Activated CD4-positive, alpha-beta T cell treated with anti-CD3 and anti-CD28 coated beads for 4 hours (primary cell): ENCODE measurements around the gene SELE.

Experiments used
- DNase-seq, 2 donors: peaks; one replicate each; pipeline ENCODE4 v3.0.0-alpha.2; 2020

Gene SELE

DNA sequence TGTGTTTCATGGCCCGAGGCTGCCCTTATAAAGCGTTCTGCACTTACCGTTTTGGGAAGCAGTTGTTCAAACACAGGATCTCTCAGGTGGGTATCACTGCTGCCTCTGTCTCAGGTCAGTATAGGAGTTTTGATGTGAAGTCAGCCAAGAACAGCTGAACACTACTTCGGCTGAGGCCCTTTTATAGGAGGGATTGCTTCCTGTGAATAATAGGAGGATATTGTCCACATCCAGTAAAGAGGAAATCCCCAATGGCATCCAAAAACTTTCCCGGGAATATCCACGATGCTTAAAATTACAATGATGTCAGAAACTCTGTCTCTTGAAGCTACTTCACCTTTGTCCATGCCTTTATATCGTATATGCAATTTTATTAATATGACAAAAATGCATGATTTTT is at the start of gene SELE:
Gene SELE (minus strand): TSS at position 156 of the 400 bp plus-strand sequence. CDS start 467 bp downstream, outside the sequence.
- no peak for DNase-seq

- no peak for DNase-seq
Measured at GRCh38 chr1:169782596-169782995, 48.7 kb upstream of the SELE start.

- DNase-seq = no peak
Measured at GRCh38 chr1:169779970-169780369, 46.1 kb upstream of the SELE start.

DNA sequence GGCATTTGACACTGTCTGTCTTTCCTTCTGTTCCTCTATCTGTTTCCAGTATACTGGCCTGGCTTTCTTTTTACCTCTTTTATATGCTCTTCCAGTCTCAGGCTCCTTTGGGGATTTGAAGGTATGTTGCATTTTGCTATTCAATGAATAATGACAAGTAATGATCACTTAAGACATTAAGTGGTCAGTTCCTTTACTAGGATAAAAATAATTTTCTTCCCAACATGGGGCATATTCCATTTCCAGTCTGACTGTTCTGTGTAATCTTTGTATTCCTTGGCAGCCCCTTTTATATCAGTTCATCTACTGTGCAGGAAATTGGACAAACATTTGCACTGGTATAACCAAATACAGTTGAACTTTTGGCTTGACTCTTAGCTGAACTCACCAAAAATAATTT is 45.3 kb upstream of the SELE start:
- DNase-seq = no peak

DNA sequence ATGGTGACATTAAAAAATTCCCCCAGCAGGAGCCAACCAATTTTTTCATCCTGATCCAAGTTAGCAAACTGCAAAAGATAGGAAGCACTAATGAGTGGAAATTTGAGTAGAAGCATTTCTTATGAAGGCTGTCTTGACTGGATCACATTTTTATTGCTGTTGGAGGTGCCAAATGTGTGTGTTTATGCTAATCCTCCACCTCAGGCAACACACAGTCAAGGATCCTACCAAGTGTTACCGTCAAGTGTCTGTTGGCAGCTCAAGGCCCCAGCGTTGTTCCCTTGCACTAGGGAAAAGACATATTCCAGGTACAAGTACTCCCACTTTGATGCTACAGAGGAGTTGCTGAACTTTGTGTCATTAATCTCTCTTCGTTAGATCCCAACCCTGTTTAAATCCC is 42.6 kb upstream of the SELE start:
- no peak for DNase-seq

DNA sequence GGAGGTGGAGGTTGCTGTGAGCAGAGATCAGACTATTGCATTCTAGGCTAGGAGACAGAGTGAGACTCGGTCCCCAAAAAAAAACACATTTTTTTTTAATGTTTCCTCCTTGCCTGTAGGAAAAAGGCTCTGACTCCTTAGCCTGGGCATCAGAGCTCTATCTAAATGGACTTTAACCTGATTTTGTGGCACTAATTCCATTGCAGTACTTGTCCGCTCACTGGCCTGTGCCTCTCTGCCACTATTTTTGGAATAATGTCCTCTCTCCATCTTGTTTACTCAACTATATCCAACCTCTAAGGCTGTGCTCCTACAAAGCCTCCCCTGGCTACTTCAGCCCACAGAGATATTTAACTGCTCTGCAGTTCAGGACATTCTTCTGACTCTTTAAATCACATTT is 34.3 kb upstream of the SELE start:
- DNase-seq = no peak

DNA sequence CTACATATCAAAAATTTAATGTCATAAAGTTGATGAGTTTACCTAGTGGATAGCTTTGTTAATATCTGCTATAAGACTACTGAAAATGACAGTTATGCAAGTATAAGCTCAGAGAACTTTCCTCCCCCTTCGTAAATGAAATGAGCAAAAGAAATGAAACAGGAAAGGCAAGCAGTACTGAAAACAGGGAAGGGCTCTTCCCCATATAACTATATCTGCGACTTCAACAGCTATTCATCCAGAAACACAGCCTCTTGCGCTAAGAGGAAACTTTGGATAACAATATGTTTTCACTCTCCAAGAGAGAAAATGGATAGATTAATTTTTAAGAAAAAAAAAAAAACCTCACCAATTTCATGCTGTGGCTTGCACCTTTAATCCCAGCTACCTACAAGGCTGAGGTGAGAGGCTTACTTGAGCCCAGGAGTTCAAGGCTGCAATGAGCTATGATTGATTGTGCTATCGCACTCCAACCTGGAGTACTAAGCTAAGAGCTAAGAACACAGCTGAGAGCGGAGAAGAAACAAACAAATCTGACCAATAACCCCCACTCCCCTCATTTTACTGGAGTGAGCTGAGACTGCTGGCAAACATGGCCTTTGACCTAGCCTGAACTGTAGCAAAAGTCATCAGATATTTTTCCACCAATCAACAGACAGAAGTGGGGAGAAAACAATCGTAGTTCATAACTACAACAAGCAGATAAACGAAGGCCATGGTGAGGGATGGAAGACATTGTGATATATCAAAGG is 31.9 kb upstream of the SELE start:
- DNase-seq = no peak

DNA sequence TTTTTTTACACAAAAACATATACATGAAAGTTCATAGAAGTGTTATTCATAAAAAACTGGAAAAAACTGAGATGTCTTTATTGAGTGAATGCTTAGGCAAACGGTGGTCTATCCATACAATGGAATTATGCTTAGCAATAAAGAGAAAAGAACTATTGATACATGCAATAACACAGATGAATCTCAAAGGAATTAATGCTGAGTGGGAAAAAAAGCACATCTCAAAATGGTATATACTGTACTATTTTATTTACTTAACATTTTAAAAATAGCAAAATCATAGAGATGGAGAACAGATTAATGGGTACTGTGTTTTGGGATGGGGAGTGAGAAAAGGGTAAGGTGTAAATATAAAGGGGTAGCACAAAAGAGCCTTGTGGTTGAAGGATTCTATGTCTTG is 31.0 kb upstream of the SELE start:
- no peak for DNase-seq

DNA sequence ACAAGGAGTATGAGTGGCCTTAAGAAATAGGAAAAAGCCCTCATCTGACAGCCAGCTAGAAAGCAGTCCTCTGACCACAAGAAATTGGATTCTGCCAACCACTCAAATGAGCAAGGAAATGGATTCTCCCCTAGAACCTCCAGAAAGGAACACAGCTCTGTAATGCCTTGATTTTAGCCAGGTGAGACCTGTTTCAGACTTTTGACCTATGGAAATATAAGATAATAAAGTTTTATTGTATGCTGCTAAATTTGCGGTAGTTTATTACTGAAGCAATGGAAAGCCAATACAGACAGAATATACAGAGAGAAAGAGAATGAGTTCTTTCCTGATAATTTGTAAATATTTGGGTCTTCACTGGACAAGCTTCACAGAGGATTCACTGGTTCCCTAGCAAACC is 28.8 kb upstream of the SELE start:
- no peak for DNase-seq

- no peak for DNase-seq
Measured at GRCh38 chr1:169759038-169759437, 25.2 kb upstream of the SELE start.

DNA sequence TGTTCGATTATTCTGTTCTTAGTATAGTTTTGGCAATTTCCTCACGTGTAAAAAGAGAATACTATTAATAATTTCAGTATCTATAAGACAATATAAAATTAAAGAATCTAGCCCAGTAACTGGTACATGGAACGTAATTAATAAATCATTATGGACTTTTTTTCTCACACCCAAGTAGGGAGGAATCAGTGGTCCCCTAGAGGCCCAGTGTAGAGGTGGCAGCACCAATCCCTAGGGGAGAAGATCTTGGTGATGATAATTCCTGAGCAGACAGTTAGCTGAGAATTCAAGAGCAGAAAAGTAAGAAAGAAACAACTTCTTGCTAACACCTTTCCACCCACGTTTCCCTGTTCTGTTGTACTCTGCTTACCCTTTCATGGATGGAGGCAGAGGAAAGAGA is 19.7 kb upstream of the SELE start:
- DNase-seq = no peak

- DNase-seq = no peak
Measured at GRCh38 chr1:169750041-169750440, 16.2 kb upstream of the SELE start.

GRCh38 chr1:169746550-169746949 is 12.7 kb upstream of the SELE start:
- DNase-seq = no peak

- no peak for DNase-seq
Measured at GRCh38 chr1:169745015-169745861, 11.4 kb upstream of the SELE start.

- DNase-seq = no peak
Measured at GRCh38 chr1:169741666-169742394, 8.0 kb upstream of the SELE start.

DNA sequence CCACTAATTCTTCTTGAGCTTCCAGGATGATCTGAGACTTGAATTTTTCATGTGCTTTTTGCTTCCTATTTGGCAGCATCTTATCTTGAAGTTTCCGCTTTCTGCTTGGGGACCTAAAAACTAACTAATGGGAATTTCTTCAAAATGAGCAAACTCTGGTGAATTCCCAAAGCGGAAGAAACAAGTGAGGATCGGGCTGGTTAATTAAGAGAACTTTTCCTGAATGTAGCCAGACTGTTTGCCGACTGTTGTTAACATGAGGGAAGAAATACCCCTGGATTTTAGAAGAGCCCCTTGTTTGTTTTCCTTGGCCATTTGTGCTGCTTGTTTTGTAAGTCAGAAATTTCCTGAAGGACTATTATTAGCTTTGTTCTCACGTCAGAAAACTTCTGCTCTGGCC is 6.1 kb upstream of the SELE start:
- no peak for DNase-seq

DNA sequence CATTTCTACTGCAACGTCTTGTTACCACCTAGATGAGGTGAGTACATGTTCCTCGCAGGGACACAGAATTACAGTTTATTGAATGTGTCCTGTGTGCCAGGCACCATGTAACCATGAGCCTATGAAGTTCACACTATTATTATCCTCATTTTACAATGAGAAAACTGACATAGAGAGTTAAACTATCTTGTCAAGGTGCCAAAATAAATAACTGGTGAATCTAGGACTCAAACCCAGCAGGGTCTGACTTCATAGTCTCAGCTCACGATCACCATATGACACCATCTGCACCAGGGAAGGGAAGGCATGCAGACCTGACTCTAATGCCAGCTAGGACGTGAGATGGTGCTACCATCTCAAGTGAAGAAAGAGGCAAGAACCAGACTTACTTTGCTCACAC is 2.4 kb downstream of the SELE start:
- DNase-seq = no peak

DNA sequence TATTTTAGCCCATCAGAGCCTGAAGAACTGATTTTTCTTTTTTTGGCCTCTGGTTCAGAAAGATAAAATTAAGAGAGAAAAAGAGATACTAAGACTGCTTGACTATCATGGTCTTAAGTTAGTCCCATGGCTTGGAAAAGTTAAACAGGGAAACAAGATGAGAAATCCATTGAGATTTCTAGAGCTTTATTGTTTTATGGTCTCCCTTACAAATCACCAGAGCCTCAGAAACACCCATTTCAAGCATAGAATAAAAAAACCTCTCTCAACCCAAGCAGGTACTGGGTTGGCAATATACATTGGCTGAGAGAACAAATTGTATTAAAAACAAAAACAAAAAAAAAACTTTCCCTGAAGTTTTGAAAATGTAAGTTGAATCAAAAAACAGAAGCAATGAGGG is 3.9 kb downstream of the SELE start:
- no peak for DNase-seq

DNA sequence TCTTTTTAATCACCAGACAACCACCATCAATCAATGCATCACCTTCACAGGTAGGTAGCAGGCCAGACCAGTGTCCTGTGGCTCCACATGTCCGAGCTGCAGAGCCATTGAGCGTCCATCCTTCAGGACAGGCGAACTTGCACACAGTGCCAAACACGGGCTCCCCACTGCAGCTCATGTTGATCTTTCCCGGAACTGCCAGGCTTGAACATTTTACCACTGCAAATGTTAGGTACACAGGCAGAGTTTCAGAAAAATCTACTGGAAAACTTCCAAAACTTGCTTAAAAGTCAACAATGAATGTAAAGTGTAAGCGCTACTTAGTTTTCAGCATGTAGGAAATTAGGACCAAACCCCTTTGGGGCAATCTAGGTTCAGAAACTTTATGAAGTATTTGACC is 6.6 kb downstream of the SELE start:
- no peak for DNase-seq

DNA sequence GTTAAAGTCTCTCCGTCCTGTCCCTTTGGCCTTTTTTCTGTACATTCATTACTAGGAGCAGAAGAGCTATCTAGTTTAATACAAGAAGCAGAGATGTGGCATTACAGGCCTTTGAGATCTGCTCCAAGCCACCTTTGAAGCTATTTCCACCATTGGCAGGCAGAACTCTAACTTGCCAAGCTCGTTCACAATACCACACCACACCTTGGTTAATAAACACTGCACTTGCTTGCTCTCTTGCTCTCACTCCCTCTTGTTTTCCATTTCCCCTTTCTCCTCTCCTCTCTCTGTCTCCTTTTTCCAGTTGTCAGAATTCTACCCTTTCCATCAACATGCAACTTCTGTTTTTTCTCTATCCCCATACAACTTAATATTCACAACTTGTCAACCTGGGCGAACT is 7.0 kb downstream of the SELE start:
- no peak for DNase-seq

DNA sequence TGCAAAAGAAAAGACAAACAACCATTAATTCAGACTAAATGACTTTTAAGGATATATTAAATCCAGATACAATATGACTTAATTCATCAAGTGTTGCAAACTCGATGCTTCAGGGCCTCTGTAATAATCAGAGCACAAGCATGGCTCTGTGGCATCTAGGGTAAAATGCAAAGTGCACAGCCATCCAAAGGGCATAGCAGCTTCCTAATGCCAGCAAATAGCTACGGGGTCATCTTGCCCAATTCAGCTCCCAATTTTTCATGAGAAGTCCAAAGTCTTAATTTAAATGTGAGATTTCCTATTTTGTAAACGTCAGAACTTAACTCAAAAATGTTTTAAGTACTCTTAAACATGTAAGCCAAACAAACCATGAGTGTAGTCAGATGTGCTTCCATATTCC is 7.9 kb downstream of the SELE start:
- DNase-seq = no peak

DNA sequence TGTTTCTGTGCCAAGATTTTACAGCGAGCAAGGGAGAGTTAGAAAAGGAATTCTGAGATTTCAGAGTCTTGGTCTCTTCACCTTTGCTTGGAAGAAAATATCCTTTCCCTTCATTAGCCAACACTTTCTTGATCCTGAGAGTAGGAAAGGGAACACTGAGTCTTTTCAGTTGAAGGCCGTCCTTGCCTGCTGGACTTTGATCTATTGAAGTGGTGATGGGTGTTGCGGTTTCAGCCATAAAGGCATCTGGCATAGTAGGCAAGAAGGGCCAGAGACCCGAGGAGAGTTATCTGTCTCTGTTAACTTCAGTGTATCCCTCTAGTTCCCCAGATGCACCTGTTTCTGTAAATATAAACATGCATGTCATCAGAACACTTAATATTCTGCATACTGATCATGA is 9.7 kb downstream of the SELE start:
- no peak for DNase-seq

DNA sequence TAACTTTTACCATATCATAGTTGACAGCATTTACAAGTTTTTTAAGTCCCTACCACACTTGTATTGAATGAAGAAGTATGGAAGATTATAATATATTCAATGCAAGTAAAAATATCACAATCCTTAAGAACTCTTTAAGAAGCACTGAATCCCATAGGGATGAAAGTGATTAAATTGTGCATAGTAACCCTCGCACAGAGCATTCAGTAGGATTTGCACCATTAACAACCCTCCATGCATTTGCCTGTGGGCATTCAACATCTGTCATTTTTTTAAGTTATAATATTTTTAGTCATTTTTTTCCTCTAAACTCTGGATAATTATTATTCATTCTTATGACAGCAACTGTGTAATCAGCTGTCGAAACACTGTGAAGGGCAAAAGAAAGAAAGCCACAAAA is 10.1 kb downstream of the SELE start:
- DNase-seq = no peak

DNA sequence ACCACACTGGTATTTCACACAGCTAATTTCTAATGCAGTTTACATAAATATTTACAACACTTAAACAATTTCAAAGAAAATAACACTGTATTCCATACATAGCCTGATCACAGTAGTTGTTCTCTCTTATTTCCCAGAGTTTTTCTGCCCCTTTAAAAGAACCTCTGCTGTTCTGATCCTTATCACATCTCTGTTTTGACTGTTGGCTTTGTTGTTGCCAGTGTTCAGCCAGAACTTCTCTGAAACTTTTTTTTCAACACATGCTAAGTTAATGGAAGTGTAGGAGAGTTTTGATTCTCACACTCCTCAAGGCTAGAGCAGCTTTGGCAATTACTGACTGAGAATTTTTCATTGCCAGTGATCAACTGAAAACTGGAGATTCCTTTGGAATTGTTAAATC is 11.1 kb downstream of the SELE start:
- no peak for DNase-seq
